Esophagus squamous epithelium (tissue), 4 donors: ENCODE measurements around the gene PRPF38A.

Experiments used
- CTCF ChIP-seq, 6 experiments: fragments of 450-650 bp in 4 of 6; fragments of 200-600 bp in 2 of 6; sonication (generic) in 2 of 6; IDR thresholded peaks; one replicate each; pipeline ENCODE4 v1.5.1; 2016 to 2019; ENCODE audit warnings: antibody characterized with exemption in 6 of 6, mild to moderate bottlenecking in 4 of 6, moderate library complexity in 4 of 6
- POLR2A ChIP-seq, 4 donors: fragments of 450-650 bp; IDR thresholded peaks; one replicate each; pipeline ENCODE4 v1.6.1; 2017; ENCODE audit warnings: antibody characterized with exemption in 4 of 4, mild to moderate bottlenecking in 4 of 4, moderate library complexity in 3 of 4

- TF ChIP-seq POLR2A (IDR thresholded peaks at IDR 0.05), result no peak
- no peak for TF ChIP-seq CTCF (IDR thresholded peaks at IDR 0.05)
These were observed 9.1 kb downstream of the PRPF38A start for GRCh38 chr1:52413410-52413989.
